Putamen (tissue), 1 donor: Measurements from ENCODE around the gene NDUFB4.
"Not testable (repeated sequence)": the region's sequence is repeated elsewhere in the genome, so short reads cannot be mapped to it uniquely, and the experiment has no call there.

ENCODE experiments used
- DNase-seq: peaks from one replicate; pipeline ENCODE4 v3.0.0-alpha.2; 2016; ENCODE audit warnings: low spot score

The NDUFB4 gene

DNA sequence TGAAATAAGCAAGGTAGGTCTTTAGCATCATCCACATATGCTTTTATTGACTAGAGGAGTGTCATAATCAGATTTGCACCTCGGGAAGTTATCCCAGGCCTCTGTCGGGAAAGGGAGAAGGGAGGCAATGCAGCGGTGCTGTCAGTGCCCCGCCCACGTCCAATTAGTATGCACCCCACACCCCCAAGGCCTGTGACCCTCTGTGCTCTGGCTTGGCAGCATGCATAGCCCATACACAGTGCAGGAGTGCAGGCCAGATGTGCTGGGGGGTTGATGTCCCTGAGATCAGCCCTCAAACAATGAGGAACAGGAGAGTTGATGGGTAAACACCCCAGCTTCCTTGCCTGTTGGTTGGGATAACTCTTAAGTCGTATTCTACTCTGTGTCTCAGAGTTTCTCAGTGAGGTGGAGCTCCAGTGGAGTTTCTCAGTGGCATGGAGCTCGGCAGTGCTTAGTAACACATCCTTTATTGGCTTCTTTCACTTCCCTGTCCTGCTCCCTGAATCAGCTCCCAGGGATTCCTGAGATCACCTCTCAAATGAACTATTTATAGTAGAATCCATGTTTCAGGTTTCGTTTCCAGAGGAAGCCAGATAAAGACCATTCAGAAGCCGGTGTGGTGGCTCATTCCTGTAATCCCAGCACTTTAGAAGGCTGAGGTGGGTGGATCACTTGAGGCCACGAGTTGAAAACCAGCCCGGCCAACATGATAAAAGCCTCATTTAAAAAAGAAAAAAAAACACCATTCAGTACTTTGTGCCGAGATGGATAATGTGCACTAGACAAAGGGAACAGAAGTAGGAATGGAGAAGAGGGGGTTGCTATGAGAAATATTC lies 26.7 kb upstream of the NDUFB4 start:
- DNase-seq: no peak

DNA sequence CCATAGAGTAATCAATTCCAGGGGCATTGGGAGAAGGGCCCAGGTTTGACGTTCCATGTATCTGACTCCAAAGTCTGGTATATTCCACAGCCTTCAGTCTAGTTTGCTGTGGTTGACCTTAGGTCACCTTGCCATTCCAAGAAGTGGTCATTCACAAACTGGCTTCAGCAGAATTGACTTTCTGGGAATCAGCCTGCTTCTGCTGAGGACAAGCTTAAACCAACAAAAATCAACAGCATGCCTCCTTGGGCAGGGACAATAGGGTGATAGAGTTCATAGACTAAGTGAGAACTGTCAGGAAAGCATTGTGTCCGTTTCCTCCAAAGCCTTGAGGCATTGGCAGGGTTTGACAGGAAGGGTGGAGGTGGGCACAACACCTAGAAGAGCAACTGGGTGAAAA lies 24.1 kb upstream of the NDUFB4 start:
- DNase-seq: no peak

DNA sequence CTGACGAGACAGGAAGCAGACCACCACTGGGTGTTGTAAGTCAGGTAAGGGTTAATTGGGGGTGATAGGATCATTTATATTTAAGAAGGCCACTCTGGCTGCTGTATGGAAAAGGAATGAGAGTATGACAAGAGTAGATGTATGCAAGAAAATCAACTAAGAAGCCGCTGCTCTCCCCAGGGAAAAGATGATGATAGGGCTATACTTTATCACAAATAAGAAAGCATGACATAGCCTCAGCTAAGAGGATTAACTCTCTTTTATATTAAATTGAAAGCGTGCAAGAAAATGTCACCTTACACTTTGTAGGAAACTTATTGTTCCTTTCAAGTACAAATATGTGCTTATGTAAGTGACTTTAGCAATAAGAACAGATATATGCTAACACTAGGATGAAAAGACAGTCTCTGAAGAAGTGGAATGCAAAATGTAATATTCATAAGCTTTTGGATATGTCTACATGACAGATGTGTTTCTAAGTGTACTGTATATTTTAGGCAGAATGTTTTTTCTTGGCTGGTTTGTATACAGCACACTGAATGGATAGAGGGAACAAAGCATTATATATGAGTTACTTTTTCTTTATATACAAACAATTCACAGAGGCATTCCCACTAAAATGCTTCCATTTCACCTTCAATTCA lies 8.7 kb upstream of the NDUFB4 start:
- DNase-seq: no peak

DNA sequence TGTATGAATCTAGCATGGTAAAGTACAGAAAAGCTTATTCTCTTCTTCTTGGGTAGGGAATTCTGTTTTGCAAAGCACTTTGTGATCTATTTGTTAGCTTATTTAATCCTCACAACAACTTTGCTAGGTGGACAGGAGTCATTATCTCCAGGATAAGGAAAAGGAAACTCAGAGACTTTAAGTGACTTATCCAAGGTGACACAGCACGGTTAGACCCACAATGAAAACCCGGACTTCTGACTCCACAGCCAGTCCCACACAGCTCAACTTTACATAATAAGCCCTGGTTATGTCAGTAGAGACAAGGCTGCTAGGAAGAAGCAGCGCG lies 384 bp upstream of the NDUFB4 start:
- DNase-seq: peak; percentile 15

DNA sequence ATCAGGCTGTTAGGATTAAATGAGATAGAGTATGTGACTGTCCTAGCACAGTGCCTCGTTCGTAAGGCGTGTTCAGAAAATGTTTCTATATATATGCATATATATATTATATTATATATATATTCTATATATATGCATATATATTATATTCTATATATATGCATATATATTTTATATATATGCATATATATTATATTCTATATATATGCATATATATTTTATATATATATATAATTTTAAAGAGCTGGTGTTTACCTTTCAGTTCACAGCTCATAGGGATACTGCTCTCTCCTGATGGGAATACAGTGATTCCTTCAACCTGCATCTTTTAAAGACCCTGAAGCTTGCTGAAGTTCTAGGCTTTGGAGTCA lies 702 bp downstream of the NDUFB4 start:
- no peak for DNase-seq

DNA sequence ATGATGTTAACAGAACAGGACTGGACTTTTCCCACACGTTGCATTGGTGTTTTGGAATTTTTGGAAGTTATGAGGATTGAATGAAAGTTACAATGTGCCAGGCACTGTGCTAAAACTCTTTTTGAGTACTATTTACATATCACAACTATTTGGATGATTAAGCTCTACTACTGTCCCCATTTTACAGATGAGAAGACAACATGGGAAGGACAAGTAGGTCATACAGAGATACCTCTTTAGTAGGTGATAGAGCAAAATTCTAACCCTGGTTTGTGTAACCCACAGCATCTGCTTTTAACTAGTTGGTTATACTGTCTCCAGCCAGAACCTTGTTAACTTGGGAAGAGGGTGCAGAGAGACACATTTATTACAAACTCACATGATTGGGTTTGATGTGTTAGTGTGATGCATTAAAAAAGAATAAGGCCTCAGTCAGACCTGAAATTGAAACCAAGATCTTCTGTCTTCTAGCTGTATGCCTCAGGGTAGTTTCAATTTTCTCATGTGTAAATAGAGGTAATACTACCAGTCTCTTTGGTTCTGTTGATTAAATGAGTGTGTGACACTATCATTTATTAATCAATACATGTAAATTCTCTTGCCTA lies 1.4 kb downstream of the NDUFB4 start:
- DNase-seq: no peak

DNA sequence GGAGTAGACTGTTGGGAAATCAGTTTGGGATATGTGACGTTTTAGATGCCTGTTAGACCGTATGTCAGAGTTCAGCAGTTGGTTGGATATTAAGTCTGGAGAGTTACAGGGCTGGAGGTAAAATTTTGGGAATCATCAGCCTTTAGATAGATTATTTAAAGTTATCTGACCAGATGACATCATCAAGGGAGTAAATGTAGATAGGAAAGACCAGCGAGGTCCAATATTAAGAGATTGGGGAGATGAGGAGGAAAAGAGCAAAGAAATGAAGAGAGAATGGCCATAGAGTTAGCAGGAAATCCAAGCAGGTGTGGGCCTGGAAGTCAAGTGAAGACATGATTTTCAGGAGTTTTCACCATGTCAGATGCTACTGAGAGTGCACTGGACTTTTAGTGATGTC lies 3.1 kb downstream of the NDUFB4 start:
- no peak for DNase-seq

DNA sequence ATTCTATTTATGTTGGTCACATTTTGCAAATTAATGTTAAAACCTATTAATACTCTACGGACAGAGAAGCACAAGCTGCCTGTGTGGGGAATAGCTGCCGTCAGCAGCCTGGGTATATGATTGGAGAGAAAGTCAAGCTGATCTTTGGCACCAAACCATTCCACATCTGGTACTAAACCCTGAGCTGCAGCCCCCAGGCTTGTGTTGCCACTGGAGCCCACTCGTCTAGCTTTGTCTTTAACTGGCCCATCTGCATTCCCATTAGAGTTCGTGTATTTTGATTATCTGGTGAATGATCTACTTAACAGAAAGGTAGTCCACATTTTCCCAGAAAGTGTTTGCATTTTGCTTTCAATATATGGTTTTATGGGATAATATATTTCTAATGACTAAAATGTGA lies 5.4 kb downstream of the NDUFB4 start:
- DNase-seq: no peak

DNA sequence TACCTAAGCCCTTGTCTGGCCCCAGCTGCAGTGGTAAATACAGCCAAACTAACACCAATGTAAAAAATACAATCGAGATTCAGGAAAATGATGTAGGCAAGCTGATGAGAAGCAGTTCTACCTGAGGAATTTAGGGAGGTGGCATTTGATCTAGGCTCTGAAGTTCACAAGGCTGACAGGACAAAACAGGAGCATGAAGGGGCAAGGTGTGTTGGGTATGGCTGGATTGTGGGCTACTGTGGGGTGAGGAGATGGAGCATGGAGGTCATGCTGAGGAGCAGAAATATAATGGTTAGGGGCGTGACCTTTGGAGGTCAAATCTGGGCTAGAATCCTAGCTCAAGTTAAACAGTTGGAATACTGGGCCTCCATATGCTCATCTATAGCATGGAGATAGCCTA lies 6.5 kb downstream of the NDUFB4 start:
- DNase-seq: no peak

DNA sequence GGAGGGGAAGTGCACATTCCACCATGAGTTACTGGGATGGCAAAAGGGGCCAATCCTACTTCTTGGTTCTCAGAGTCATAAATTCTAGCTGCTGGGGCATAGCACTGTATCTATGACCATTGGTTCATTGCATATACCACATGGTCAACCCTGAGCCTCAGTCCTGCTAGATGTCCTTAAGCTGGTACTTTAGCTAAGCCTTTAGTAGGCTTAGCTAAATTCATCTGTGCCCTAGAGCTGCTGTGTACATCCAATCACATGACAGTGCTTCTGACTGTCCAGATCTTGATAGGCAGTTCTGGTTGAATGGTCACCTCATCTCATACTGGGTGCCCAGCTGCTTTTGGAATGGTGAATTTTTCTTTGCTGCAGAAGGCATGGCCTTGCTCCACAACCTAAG lies 8.2 kb downstream of the NDUFB4 start:
- no peak for DNase-seq

DNA sequence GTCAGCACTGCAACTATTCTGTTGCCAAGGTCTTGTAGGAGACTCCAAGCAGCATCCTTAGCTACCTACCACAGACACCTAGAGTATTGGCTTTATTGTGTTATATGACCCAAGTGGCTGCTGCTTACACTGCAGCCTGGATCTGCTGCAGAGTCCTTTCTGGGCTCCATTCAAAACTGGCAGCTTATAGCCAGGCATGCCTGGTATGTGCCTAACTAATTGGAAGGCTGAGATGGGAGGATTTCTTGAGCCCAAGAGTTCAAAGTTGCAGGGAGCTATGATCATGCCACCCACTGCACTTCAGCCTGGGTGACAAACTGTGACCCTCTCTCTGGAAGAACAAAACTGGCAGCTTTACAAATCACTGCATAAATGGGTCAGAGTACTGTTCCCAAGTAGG lies 8.6 kb downstream of the NDUFB4 start:
- DNase-seq: no peak

DNA sequence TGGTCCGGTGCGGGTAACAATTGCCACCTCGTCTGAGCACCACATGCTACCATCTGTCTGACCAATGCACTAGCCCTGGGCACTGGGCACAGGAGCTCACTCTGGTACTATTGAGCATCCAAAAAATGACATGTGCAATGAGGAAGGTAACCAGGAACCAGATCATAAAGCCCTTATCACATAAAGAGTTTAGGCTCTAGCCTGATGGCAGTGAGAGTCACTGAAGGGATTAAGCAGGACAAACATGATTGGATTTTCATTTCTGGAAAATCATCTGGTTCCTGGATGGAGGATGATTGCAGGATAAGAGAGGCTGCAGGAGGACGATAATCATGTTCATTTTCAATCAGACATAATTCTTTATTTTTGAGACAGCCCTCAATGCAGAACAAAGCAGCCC lies 12.4 kb downstream of the NDUFB4 start:
- no peak for DNase-seq

DNA sequence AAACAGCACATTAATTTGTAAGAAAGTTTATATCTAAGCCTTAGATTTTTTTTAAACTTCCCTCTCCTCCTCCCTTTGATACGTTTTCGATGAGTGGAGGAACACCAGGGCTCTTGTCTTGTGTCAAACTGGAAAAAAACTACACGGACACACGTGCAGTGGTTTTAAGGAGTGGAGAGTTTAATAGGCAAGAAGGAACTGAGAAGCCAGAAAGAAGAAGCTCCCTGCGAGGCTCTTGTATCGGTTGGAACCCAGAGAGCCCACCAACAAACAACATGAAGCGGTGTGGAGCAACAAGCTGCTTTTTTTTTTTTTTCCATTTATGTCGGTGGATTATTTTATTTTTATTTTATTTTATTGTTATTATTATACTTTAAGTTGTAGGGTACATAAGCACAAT lies 18.6 kb downstream of the NDUFB4 start:
- no peak for DNase-seq

DNA sequence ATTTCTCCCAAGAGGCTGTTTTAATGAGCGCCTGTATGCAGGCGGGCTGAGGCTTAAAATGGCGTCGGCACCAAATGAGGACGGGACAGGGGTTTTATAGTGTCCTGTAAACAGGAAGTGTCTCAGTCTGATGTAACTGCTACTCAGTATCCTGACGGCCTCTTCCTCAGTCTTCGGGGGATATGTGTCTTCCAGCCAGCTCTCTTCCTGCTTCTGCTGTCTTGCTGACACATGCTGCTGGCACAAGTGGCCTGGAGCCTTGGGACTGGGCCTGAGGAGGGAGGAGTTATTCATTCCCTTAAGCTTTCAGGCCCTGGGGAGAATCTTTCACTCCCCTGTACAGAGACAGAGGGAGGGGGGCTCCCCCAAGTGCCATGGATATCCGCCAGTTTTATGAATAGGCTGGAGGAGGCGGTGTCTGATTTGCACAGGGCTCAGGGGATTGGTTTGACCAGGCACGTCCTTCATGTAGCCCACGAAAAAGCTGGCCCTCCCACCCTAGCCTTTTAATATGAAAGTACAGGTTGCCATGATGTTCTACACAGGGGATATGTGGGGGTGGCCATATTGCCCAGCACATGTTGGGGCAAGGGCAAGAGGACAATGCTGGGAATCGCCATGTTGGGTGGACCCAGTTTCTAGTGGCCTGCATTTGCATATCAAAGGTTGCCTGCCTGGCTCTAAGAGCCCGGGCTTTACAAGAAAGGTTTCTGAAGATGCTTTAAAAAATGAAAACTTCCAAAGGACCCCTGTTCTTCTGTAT lies 19.9 kb downstream of the NDUFB4 start:
- peak; percentile 10 for DNase-seq

DNA sequence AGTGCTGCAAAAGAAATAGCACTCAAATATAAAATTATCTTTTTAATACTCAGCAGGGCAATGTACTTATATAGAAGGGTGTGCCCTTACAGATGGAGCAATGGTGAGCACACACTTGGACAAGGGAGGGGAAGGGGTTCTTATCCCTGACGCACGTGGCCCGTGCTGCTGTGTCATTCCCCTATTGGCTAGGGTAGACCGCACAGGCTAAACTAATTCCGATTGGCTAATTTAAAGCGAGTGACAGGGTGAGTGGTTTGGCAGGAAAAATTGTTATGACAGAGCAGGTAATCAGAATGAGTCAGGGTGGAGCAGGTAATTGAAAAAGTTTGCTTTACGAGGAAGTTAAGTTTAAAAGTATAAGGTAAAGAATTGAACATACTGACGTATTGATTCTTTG lies 20.6 kb downstream of the NDUFB4 start:
- DNase-seq: not testable (repeated sequence)

DNA sequence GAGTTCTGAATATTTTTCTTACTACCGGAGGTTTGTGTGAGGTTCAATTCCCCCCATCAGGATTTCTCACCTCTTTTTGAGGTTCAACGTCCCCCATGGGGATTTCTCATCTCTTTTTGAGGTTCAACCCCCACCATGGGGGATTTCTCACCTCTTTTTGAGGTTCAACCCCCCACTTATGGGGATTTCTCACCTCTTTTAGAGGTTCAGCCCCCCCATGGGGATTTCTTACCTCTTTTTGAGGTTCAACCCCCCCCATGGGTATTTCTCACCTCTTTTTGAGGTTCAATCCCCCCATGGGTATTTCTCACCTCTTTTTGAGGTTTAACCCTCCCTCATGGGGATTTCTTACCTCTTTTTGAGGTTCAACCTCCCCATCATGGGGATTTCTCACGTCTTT lies 26.3 kb downstream of the NDUFB4 start:
- no peak for DNase-seq

DNA sequence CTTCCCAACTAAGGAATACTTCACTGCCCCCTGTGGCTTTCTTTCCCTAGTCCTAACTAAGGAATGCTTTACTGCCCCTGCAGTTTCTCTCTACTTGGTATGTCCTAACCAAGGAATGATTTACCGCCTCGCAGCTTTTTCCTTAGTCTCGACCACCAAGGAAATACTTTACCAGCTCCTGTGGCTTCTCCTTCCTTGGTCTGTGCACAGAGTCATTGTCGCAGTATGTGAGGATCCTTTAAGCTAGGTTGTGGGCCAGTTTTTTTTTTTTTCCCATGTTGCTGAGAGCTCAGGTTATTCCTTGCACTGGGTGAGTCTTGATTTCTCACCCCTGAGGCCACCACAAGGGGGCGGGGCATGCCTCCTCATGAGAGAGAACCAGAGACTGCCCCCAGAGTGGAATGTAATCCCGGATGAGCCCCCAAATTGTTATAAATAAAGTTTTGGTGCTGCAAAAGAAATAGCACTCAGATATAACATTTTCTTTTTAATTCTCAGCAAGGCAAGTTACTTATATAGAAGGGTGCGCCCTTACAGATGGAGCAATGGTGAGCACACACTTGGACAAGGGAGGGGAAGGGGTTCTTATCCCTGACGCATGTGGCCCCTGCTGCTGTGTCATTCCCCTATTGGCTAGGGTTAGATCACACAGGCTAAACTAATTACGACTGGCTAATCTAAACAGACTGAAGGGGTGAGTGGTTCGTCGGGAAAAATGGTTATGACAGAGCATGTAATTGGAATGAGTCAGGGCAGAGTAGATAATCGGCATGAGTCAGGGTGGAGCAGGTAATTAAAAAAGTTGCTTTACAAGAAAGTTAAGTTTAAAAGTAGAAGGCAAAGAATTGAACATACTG lies 27.0 kb downstream of the NDUFB4 start:
- no peak for DNase-seq

DNA sequence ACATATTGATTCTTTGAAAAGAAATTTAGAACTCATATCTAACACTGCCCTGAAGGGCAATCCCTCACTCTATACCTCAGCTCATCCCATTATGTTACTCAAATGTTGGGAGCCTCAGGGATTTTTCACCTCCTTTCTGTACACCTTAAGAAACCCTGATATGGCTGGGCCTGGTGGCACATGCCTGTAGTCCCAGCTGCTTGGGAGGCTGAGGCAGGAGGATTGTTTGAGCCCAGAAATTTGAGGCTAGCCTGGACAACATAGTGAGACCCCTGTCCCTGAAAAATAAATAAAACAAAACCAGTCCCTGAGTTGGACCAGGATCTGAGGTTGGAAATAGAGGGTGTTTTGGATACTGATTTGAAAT lies 27.6 kb downstream of the NDUFB4 start:
- DNase-seq: no peak

DNA sequence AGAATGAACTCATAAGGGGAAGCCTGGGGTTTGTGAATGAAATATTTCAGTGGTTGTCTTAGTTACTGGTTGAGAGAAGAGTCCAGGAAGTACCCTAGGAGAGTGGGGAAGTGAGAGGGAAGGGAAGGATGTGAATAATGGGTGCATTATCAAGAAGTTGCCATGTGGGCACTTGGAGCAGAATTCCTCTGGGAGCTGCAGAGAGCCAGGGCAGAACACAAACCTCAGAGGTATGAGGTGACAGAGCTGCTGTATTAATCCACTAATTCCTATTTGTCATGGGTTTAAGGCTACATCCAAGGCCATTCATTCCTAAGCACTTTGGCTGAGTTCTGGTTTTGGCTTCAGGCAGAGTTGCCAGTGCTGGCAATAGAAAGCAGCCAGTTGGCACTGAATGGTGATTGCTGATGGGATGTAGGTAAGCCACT lies 29.0 kb downstream of the NDUFB4 start:
- DNase-seq: no peak

DNA sequence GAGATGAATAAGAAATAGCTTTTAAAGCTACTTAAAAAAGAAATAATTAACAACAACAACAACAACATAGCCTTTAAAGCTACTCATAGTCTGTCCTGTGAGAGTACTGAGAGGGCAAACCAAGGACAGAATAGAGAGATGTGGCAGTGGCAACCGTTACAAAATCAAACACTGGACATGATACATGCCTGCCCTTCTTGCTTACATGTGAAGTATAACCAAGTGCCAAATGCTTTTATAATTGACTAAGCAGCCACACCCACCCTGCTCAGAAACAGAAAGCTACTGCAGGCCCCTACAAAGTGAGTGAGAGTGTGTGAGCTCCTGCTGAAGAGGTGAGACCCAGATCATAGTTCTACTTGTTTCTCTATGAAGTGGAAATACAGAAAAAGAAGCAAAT lies 38.4 kb downstream of the NDUFB4 start:
- no peak for DNase-seq

DNA sequence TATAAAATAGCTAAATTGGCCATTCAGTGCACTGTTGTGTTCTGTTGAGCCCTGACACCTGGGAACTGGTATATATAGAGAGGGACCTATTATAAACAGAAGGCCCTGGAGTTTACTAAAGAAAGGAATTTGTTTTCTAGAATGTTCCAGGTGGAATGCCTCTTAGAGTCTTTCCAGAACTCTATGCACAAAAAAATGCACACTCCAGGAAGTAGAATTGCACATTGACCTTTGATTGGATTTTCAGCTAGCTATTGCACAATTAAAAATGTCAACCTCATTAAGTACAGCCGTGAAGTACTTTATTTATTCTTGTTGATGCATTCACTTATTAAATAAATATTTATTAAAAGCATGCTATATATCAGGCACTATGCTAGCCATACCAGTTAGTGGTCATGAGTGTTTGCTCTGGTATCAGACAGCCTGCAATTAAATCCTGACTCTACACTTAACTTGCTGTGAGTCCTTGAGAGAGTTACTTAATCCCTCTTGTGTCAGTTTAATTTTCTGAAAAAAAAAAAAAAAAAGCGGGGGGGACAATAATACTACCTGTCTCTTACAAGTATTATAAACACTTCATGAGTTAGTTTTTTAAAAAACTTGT lies 40.8 kb downstream of the NDUFB4 start:
- no peak for DNase-seq
